ENCODE data around the gene HAAO. TPM values are rescaled to one million over a fixed set of nuclear protein-coding genes. Genes with fewer than 3 reads are reported as not detected.
A peak's percentile ranks its signal among the peaks of the same experiment; 100 is the strongest.

Gene HAAO
- total RNA-seq, 1 experiment from 2014 or later = 6.6 TPM

- H2BK5ac ChIP-seq (ENCODE audit: insufficient read length, low read length) = no peak overlapping the region
- no peak overlapping the region for H3K9ac ChIP-seq (ENCODE audit: extremely low read depth, insufficient read length, low read length)
- H3K79me1 ChIP-seq (ENCODE audit: insufficient read depth, low read depth, low read length, poor library complexity, severe bottlenecking) = no peaks in the 10 kb centered on the region
- no peak overlapping the region for H3K56ac ChIP-seq (ENCODE audit: insufficient read length, low read depth, low read length)
- no peak overlapping the region for H3K4me3 Mint-ChIP-seq
- H3K14ac ChIP-seq (ENCODE audit: insufficient read depth, low read length) = no peak overlapping the region
- H3K18ac ChIP-seq (ENCODE audit: insufficient read length, low read depth, low read length) = no peak overlapping the region
- no peaks in the 10 kb centered on the region for H3K27me3 ChIP-seq (ENCODE audit: insufficient read depth, low read length)
- no peaks in the 10 kb centered on the region; a peak in 1 of 5 replicates for H3K9me3 Mint-ChIP-seq
- H3K36me3 Mint-ChIP-seq (ENCODE audit: insufficient read depth in 1 of 3, low read depth in 3 of 3) = no peaks in the 10 kb centered on the region
- no peak overlapping the region for H4K8ac ChIP-seq (replicated peaks; ENCODE audit: insufficient read length, low read depth, low read length)
- H2BK15ac ChIP-seq (ENCODE audit: low read depth, low read length) = no peak overlapping the region
- no peaks in the 10 kb centered on the region for H3K79me2 ChIP-seq (ENCODE audit: insufficient read depth, low read length)
- H3K9me3 ChIP-seq (ENCODE audit: control insufficient read depth, low read depth, low read length) = no peaks in the 10 kb centered on the region
- H3K4ac ChIP-seq (ENCODE audit: low read depth, low read length) = no peak overlapping the region
- no peak overlapping the region for H4K91ac ChIP-seq (ENCODE audit: insufficient read length, low read depth, low read length)
- H2AFZ ChIP-seq (ENCODE audit: low read length) = no peak overlapping the region
- H3T11ph ChIP-seq (ENCODE audit: low read length) = no peak overlapping the region
- H2AK5ac ChIP-seq (ENCODE audit: insufficient read length, low read length) = no peak overlapping the region
- H3K4me1 ChIP-seq (ENCODE audit: insufficient read depth, low read length) = no peaks in the 10 kb centered on the region
- no peaks in the 10 kb centered on the region for H3K4me1 Mint-ChIP-seq
- DNase-seq = no peak
- H3K23me2 ChIP-seq (ENCODE audit: insufficient read length, low read depth, low read length, poor library complexity, severe bottlenecking) = no peaks in the 10 kb centered on the region
- peak overlapping the region in 1 of 3 experiments; percentile 27; a peak in 1 of 7 replicates for H3K27ac Mint-ChIP-seq
- no peaks in the 10 kb centered on the region for H4K20me1 ChIP-seq (ENCODE audit: control insufficient read depth, insufficient read depth, insufficient read length)
- H3K27me3 Mint-ChIP-seq (ENCODE audit: low read depth) = no peaks in the 10 kb centered on the region; the same call in 1 of the 2 replicates
- TF ChIP-seq CTCF (conservative IDR thresholded peaks at IDR 0.05) = no peak
- WGBS (ENCODE audit: extremely low coverage, insufficient read length, low lambda C conversion rate) = no CpG with 5 or more reads among the region's 5 CpGs
- H2BK20ac ChIP-seq (ENCODE audit: low read depth, low read length, poor library complexity, severe bottlenecking) = no peak overlapping the region
- H3K23ac ChIP-seq (ENCODE audit: insufficient read length, low read depth, low read length) = no peak overlapping the region
- H3K27ac ChIP-seq (ENCODE audit: insufficient read length, low read depth, low read length) = no peak overlapping the region
- H4K5ac ChIP-seq (ENCODE audit: insufficient read length, low read depth, low read length) = no peak overlapping the region
- H2BK120ac ChIP-seq (ENCODE audit: low read depth, low read length, poor library complexity, severe bottlenecking) = no peak overlapping the region
- no peak overlapping the region for H3K4me2 ChIP-seq (ENCODE audit: insufficient read depth, insufficient read length, low read length)
- no peak overlapping the region for H2BK12ac ChIP-seq (ENCODE audit: insufficient read length, low read depth, low read length)
Observed at GRCh38 chr2:42835577-42836371, 43.4 kb upstream of the HAAO start.

Measured in H9 (cell line).